Measurements from ENCODE around the gene DNAH9. TPM values are rescaled to one million over a fixed set of nuclear protein-coding genes. Genes with fewer than 3 reads are reported as not detected.

DNAH9 gene
- total and polyA plus RNA-seq, 2 of the 8 experiments (the other 6 are each of a cell fraction or from before 2014, with no cell fraction given): 0.21 to 0.86 TPM

- DNase-seq (ENCODE audit: low read depth in 1 of 2, low spot score in 2 of 2): no peak
- no peaks in the 10 kb centered on the region for H4K20me1 ChIP-seq (replicated peaks in 1 of 2; ENCODE audit: control insufficient read depth in 1 of 2, insufficient read depth in 2 of 2, low read length in 2 of 2)
- TF ChIP-seq JUN (IDR thresholded peaks at IDR 0.05; ENCODE audit: low read depth, low read length) (no peak), TCF12 (IDR thresholded peaks at IDR 0.05; ENCODE audit: low read depth, low read length) (no peak), PHF8 (conservative IDR thresholded peaks at IDR 0.05; ENCODE audit: low read depth, low read length) (no peak), E2F6 (IDR thresholded peaks at IDR 0.05) (no peak), CREB1 (IDR thresholded peaks at IDR 0.05) (no peak), GABPA (IDR thresholded peaks at IDR 0.05; ENCODE audit: borderline replicate concordance, insufficient read depth, low read length) (no peak), FOSL1 (IDR thresholded peaks at IDR 0.05; ENCODE audit: insufficient read depth, low read depth, low read length) (no peak), POLR2A (IDR thresholded peaks at IDR 0.05; ENCODE audit: control extremely low read depth in 1 of 2, low read depth in 2 of 2, low read length in 2 of 2) (no peak), BACH1 (IDR thresholded peaks at IDR 0.05; ENCODE audit: low read length) (no peak), GTF2F1 (IDR thresholded peaks at IDR 0.05; ENCODE audit: borderline replicate concordance, low read depth, low read length) (no peak), RXRA (IDR thresholded peaks at IDR 0.05; ENCODE audit: insufficient read depth, low read depth, low read length) (no peak), RAD21 (IDR thresholded peaks at IDR 0.05 in 1 of 2, conservative IDR thresholded peaks at IDR 0.05 in 1 of 2; ENCODE audit: low read depth in 2 of 2, low read length in 2 of 2) (no peak)
- TF ChIP-seq, protein P1, sequence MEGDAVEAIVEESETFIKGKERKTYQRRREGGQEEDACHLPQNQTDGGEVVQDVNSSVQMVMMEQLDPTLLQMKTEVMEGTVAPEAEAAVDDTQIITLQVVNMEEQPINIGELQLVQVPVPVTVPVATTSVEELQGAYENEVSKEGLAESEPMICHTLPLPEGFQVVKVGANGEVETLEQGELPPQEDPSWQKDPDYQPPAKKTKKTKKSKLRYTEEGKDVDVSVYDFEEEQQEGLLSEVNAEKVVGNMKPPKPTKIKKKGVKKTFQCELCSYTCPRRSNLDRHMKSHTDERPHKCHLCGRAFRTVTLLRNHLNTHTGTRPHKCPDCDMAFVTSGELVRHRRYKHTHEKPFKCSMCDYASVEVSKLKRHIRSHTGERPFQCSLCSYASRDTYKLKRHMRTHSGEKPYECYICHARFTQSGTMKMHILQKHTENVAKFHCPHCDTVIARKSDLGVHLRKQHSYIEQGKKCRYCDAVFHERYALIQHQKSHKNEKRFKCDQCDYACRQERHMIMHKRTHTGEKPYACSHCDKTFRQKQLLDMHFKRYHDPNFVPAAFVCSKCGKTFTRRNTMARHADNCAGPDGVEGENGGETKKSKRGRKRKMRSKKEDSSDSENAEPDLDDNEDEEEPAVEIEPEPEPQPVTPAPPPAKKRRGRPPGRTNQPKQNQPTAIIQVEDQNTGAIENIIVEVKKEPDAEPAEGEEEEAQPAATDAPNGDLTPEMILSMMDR (IDR thresholded peaks at IDR 0.05; ENCODE audit: control extremely low read depth in 1 of 3, insufficient read depth in 1 of 3, low read depth in 1 of 3, low read length in 3 of 3): no peak
Measured at GRCh38 chr17:11813871-11814270, 215.6 kb downstream of the DNAH9 start.

More at GRCh38 chr17:11813871-11814270, 215.6 kb downstream of the DNAH9 start:
- Histone ChIP-seq H3K36me3 (ENCODE audit: control insufficient read depth in 2 of 4, insufficient read depth in 4 of 4, low read length in 3 of 4) (no peaks in the 10 kb centered on the region), H3K79me2 (ENCODE audit: control insufficient read depth in 1 of 2, insufficient read depth in 2 of 2, low read length in 2 of 2) (no peaks in the 10 kb centered on the region), H2BK5ac (ENCODE audit: low read depth, low read length) (no peak overlapping the region), H2BK120ac (replicated peaks; ENCODE audit: low read depth, low read length) (no peak overlapping the region), H3K4me2 (ENCODE audit: insufficient read depth in 1 of 2, low read depth in 2 of 2, low read length in 2 of 2) (no peak overlapping the region), H3K79me1 (ENCODE audit: low read depth, low read length) (no peaks in the 10 kb centered on the region), H3K27me3 (replicated peaks in 1 of 4; ENCODE audit: control insufficient read depth in 3 of 4, extremely low read depth in 1 of 4, insufficient read depth in 3 of 4, low read length in 3 of 4) (no peaks in the 10 kb centered on the region), H3K27ac (ENCODE audit: low read depth, low read length) (no peak overlapping the region), H3K4me1 (replicated peaks in 1 of 4; ENCODE audit: control insufficient read depth in 3 of 4, insufficient read depth in 4 of 4, low read length in 3 of 4) (no peaks in the 10 kb centered on the region), H3K23ac (ENCODE audit: insufficient read length) (no peak overlapping the region), H2AK5ac (ENCODE audit: low read depth, low read length) (no peak overlapping the region), H3K9me3 (ENCODE audit: insufficient read depth in 2 of 2, low read depth in 1 of 2, low read length in 1 of 2) (no peaks in the 10 kb centered on the region), H4K91ac (replicated peaks; ENCODE audit: insufficient read length, low read length) (no peak overlapping the region), H4K5ac (ENCODE audit: insufficient read length, low read depth, low read length) (no peak overlapping the region), H2BK20ac (ENCODE audit: low read length) (no peak overlapping the region), H3K4ac (replicated peaks; ENCODE audit: insufficient read length, low read depth, low read length) (no peak overlapping the region), H2AFZ (ENCODE audit: low read length) (no peak overlapping the region), H4K8ac (ENCODE audit: extremely low read depth, insufficient read depth, low read length) (no peak overlapping the region), H3K4me3 (ENCODE audit: extremely low read depth in 1 of 4, insufficient read depth in 2 of 4, low read depth in 3 of 4, low read length in 4 of 4) (no peak overlapping the region), H3K14ac (ENCODE audit: insufficient read length) (no peak overlapping the region), H2BK12ac (ENCODE audit: low read depth, low read length) (no peak overlapping the region), H3K9ac (replicated peaks in 1 of 4; ENCODE audit: extremely low read depth in 1 of 4, low read depth in 3 of 4, low read length in 3 of 4) (no peak overlapping the region), H3K23me2 (ENCODE audit: low read depth, low read length) (no peaks in the 10 kb centered on the region), H2BK15ac (ENCODE audit: low read length) (no peak overlapping the region), H3K18ac (ENCODE audit: extremely low read depth, low read length) (no peak overlapping the region), H3K56ac (replicated peaks; ENCODE audit: insufficient read length, low read depth, low read length) (no peak overlapping the region)
- CTCF ChIA-PET (ENCODE audit: partially characterized antibody): no interaction called here
- FAIRE-seq: no peak
- POLR2A ChIA-PET (ENCODE audit: partially characterized antibody): no interaction called here

All from H1 (cell line).